SK-N-SH treated with all-trans-retinoic acid at 6 μM for 48 hours (cell line): ENCODE measurements around the gene OFD1.

Source experiments
- ATAC-seq: fragments of 200-7000 bp; cut with Tn5 transposase; 3 replicates; pipeline ENCODE4 v1.9.1; 2020; ENCODE audit warnings: mild to moderate bottlenecking, moderate library complexity
- ARNTL ChIP-seq: fragments of 450-650 bp; formaldehyde crosslinking; IDR thresholded peaks from 2 replicates; pipeline ENCODE4 v1.5.0; 2020; ENCODE audit warnings: low read depth, mild to moderate bottlenecking, moderate library complexity, borderline replicate concordance
- CREB5 ChIP-seq: fragments of 250-450 bp; sonication (Bioruptor Pico); IDR thresholded peaks from 2 replicates; pipeline ENCODE4 v1.5.1; 2020; ENCODE audit warnings: low read depth, mild to moderate bottlenecking, moderate library complexity
- ESRRG ChIP-seq: fragments of 250-450 bp; sonication (Bioruptor Pico); IDR thresholded peaks from 2 replicates; pipeline ENCODE4 v1.6.1; 2021; ENCODE audit warnings: mild to moderate bottlenecking
- GLIS3 ChIP-seq: fragments of 250-450 bp; sonication (Bioruptor Pico); IDR thresholded peaks from 2 replicates; pipeline ENCODE4 v1.5.0; 2020; ENCODE audit warnings: mild to moderate bottlenecking, moderate library complexity
- ISL1 ChIP-seq: fragments of 250-450 bp; sonication (Bioruptor Pico); IDR thresholded peaks from 2 replicates; pipeline ENCODE4 v2.1.2; 2022; ENCODE audit warnings: mild to moderate bottlenecking, moderate library complexity
- POU6F1 ChIP-seq: fragments of 250-450 bp; sonication (Bioruptor Pico); IDR thresholded peaks from 2 replicates; pipeline ENCODE4 v1.8.0; 2021; ENCODE audit warnings: low read depth, mild to moderate bottlenecking, moderate library complexity, borderline replicate concordance
- PPARA ChIP-seq: fragments of 250-450 bp; sonication (Bioruptor Pico); IDR thresholded peaks from 2 replicates; pipeline ENCODE4 v1.5.0; 2020; ENCODE audit warnings: mild to moderate bottlenecking, borderline replicate concordance
- RARB ChIP-seq: fragments of 250-450 bp; sonication (Bioruptor Pico); IDR thresholded peaks from 2 replicates; pipeline ENCODE4 v1.8.0; 2021; ENCODE audit warnings: mild to moderate bottlenecking, moderate library complexity
- SNAI2 ChIP-seq: fragments of 250-450 bp; sonication (Bioruptor Pico); IDR thresholded peaks from 2 replicates; pipeline ENCODE4 v1.5.0; 2020; ENCODE audit warnings: mild to moderate bottlenecking, moderate library complexity
- TCF4 ChIP-seq: fragments of 250-450 bp; sonication (Bioruptor Pico); IDR thresholded peaks from 2 replicates; pipeline ENCODE4 v1.8.0; 2021; ENCODE audit warnings: mild to moderate bottlenecking, moderate library complexity, borderline replicate concordance
- TOX ChIP-seq: fragments of 250-450 bp; sonication (Bioruptor Pico); IDR thresholded peaks from 2 replicates; pipeline ENCODE4 v1.8.0; 2021; ENCODE audit warnings: mild to moderate bottlenecking, moderate library complexity, borderline replicate concordance
- ZC3H10 ChIP-seq: fragments of 250-450 bp; sonication (Bioruptor Pico); IDR thresholded peaks from 2 replicates; pipeline ENCODE4 v1.5.1; 2021; ENCODE audit warnings: mild to moderate bottlenecking, moderate library complexity
- ZFP3 ChIP-seq: fragments of 250-450 bp; sonication (Bioruptor Pico); IDR thresholded peaks from 2 replicates; pipeline ENCODE4 v1.5.0; 2020; ENCODE audit warnings: mild to moderate bottlenecking, moderate library complexity
- ZFP30 ChIP-seq: fragments of 450-650 bp; formaldehyde crosslinking; IDR thresholded peaks from 2 replicates; pipeline ENCODE4 v1.5.0; 2022; ENCODE audit warnings: mild to moderate bottlenecking, moderate library complexity
- ZNF565 ChIP-seq: fragments of 450-650 bp; formaldehyde crosslinking; conservative IDR thresholded peaks from 2 replicates; pipeline ENCODE4 v1.5.0; 2020; ENCODE audit warnings: low read depth, mild to moderate bottlenecking, moderate library complexity
- ZNF70 ChIP-seq: fragments of 450-650 bp; formaldehyde crosslinking; IDR thresholded peaks from 2 replicates; pipeline ENCODE4 v1.5.0; 2020; ENCODE audit warnings: mild to moderate bottlenecking, moderate library complexity
- ZNF8 ChIP-seq: fragments of 450-650 bp; formaldehyde crosslinking; IDR thresholded peaks from 2 replicates; pipeline ENCODE4 v1.5.0; 2020; ENCODE audit warnings: mild to moderate bottlenecking, moderate library complexity
- TF ChIP-seq, protein P1 (sequence below): fragments of 250-450 bp; sonication (Bioruptor Pico); IDR thresholded peaks from 2 replicates; pipeline ENCODE4 v1.5.1; 2021; ENCODE audit warnings: mild to moderate bottlenecking, moderate library complexity

OFD1 gene

DNA sequence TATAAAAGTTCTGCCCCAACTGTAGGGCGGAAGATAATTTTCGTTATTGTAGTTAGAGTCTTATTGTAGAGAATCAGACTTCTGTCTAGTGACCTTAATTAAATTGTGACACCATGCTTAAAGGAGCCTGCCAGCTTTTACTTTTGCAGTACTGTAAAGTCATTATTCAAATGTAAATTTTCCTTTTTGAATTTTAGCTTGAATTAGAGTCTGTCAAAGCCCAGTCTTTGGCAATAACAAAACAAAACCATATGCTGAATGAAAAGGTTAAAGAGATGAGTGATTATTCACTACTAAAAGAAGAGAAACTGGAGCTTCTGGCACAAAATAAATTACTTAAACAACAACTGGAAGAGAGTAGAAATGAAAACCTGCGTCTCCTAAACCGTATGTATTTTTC lies 21.8 kb downstream of the OFD1 start (continued):
- no peak for TF ChIP-seq CREB5 (CRISPR knock-in tag)
- no peak for TF ChIP-seq TOX
- TF ChIP-seq ZC3H10 (CRISPR knock-in tag) = no peak
- TF ChIP-seq ESRRG (CRISPR knock-in tag) = no peak
- no peak for TF ChIP-seq ZNF70 (CRISPR knock-in tag)
- no peak for TF ChIP-seq ISL1 (CRISPR knock-in tag)
- no peak for TF ChIP-seq RARB (CRISPR knock-in tag)
- no peak for TF ChIP-seq SNAI2

DNA sequence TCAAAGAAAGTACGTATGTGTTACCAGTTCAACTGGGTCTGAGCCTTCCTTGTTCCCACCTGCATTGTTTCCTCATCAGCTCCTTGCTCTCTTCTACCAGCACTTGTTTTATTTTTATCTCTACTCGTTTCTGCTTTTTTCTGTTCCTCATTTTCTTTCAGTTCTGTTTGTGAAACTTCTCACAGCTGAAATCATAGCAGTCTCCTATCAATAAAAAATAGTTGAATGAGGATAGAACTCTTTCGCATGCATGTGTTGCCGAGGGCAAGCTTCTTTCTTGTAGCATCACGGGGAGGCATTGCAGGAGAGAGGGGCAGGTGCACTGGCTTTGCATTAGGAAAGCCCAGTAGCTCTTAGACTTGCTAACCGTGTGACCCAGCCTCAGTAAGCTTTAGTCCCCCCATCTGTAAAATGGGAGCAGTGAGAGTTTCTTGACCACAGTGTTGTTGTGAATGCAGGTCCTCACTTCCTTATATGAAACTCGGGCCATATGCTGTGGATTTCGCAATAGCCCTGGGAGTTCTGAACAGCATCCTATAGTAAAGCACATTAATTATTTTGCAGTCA lies 24.7 kb downstream of the OFD1 start:
- ATAC-seq = no peak
- TF ChIP-seq POU6F1 = no peak
- no peak for TF ChIP-seq ZFP30
- TF ChIP-seq RARB (CRISPR knock-in tag) = no peak
- TF ChIP-seq ZNF8 (CRISPR knock-in tag) = no peak
- TF ChIP-seq ZNF565 (CRISPR knock-in tag) = no peak
- TF ChIP-seq TCF4 = no peak
- no peak for TF ChIP-seq ZFP3 (CRISPR knock-in tag)
- no peak for TF ChIP-seq SNAI2
- TF ChIP-seq GLIS3 (CRISPR knock-in tag) = no peak
- TF ChIP-seq, all 23 proteins: peak for 0

DNA sequence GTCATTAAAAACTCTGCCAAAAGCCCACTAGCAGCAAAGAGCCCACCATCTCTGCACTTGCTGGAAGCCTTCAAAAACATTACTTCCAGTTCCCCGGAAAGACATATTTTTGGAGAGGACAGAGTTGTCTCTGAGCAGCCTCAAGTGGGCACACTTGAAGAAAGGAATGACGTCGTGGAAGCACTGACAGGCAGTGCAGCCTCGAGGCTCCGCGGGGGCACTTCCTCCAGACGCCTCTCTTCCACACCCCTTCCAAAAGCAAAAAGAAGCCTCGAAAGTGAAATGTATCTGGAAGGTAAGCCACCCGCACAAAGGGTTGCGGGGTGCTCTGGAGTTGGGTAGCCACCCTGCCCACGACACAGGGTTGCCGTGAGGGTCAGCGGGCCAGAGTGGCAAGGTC lies 25.9 kb downstream of the OFD1 start:
- no peak for ATAC-seq
- no peak for TF ChIP-seq ZC3H10 (CRISPR knock-in tag)
- TF ChIP-seq GLIS3 (CRISPR knock-in tag) = no peak
- no peak for TF ChIP-seq ZNF70 (CRISPR knock-in tag)
- TF ChIP-seq ZNF8 (CRISPR knock-in tag) = no peak

GRCh38 chrX:13761606-13762414 lies 27.3 kb downstream of the OFD1 start:
- ATAC-seq = no peak
- TF ChIP-seq ZNF70 (CRISPR knock-in tag) (no peak), ZFP3 (CRISPR knock-in tag) (0 out of 2 replicates have a peak, but pooled peaks have one; percentile 20), ESRRG (CRISPR knock-in tag) (no peak)

DNA sequence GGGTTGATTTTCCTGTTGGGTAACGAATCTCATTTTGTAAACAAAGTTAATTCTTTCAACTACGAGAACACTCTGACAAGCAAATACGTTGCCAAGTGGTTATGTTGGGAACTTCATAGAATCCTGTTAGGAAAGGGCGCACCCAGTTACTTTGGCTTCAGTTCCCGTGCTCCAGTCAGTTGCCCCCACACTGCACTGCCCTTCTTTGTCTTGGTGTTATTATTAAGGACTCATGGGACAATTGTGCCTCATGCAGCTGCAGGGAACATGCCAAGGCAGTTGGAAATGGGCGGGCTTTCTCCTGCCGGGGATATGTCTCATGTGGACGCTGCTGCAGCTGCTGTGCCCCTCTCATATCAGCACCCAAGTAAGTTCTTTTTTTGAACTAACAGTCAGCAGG lies 28.9 kb downstream of the OFD1 start:
- no peak for TF ChIP-seq ESRRG (CRISPR knock-in tag)
- ATAC-seq = no peak

DNA sequence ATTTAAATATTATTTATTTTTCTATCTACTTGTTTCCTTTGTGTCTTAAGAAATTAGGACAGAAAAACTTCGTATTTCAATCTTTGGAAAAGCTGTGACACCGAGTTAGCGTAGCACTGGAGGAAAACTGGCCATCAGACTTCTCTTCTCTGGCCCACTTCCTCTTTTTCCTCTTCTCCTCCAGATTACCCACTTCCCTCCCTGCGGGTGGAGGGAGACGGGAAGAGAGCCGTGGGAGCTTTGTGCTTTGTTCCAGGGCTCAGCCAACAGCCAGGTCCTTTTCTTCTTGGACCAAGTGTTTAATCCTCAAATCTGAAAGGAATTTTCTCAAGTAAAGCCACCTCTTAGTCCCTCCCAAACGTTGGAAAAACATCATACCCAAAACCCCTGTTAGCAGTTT lies 29.7 kb downstream of the OFD1 start:
- no peak for TF ChIP-seq ARNTL (CRISPR knock-in tag)
- TF ChIP-seq ZFP3 (CRISPR knock-in tag) = no peak
- TF ChIP-seq PPARA (CRISPR knock-in tag) = no peak
- TF ChIP-seq CREB5 (CRISPR knock-in tag) = no peak

GRCh38 chrX:13764765-13765164 lies 30.2 kb downstream of the OFD1 start:
- peak; percentile 71 for ATAC-seq
- TF ChIP-seq POU6F1 = no peak
- TF ChIP-seq, protein P1, sequence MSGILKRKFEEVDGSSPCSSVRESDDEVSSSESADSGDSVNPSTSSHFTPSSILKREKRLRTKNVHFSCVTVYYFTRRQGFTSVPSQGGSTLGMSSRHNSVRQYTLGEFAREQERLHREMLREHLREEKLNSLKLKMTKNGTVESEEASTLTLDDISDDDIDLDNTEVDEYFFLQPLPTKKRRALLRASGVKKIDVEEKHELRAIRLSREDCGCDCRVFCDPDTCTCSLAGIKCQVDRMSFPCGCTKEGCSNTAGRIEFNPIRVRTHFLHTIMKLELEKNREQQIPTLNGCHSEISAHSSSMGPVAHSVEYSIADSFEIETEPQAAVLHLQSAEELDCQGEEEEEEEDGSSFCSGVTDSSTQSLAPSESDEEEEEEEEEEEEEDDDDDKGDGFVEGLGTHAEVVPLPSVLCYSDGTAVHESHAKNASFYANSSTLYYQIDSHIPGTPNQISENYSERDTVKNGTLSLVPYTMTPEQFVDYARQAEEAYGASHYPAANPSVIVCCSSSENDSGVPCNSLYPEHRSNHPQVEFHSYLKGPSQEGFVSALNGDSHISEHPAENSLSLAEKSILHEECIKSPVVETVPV (CRISPR knock-in tag) = no peak
- no peak for TF ChIP-seq ZFP3 (CRISPR knock-in tag)
- no peak for TF ChIP-seq CREB5 (CRISPR knock-in tag)
- TF ChIP-seq TCF4 = 0 out of 2 replicates have a peak, but pooled peaks have one; percentile 28
- TF ChIP-seq ZFP30 = no peak

More for the DNA sequence above, 29.7 kb downstream of the OFD1 start:
- ATAC-seq = no peak
